SK-N-SH (cell line): ENCODE data around the gene TOPBP1. TPM values are rescaled to one million over a fixed set of nuclear protein-coding genes. Genes with fewer than 3 reads are reported as not detected.

Experiments used
- CHD2 ChIP-seq: fragments of 150-350 bp; IDR thresholded peaks from 2 replicates; pipeline ENCODE4 v1.6.1; 2018; ENCODE audit warnings: low read length; ENCODE audit not compliant: partially characterized antibody
- ELF1 ChIP-seq: IDR thresholded peaks from 2 replicates; pipeline ENCODE4 v1.4.0; 2012
- EZH2phosphoT487 ChIP-seq: fragments of 200-600 bp; sonication (generic); IDR thresholded peaks from 2 replicates; pipeline ENCODE4 v1.6.1; 2017; ENCODE audit warnings: low read depth, mixed run types, mild to moderate bottlenecking, antibody characterized with exemption, moderate library complexity, borderline replicate concordance
- FOSL2 ChIP-seq: IDR thresholded peaks from 2 replicates; pipeline ENCODE4 v1.4.0; 2012; ENCODE audit warnings: low read depth, mild to moderate bottlenecking, moderate library complexity, borderline replicate concordance
- FOXJ3 ChIP-seq: sonication (generic); formaldehyde crosslinking; IDR thresholded peaks from 2 replicates; pipeline ENCODE4 v1.5.1; 2020; ENCODE audit warnings: mild to moderate bottlenecking, missing genetic modification reagents
- GATA2 ChIP-seq: sonication (generic); formaldehyde crosslinking; IDR thresholded peaks from 2 replicates; pipeline ENCODE4 v1.5.0; 2020; ENCODE audit warnings: mild to moderate bottlenecking, missing genetic modification reagents
- MEF2A ChIP-seq: IDR thresholded peaks from 2 replicates; pipeline ENCODE4 v1.4.0; 2012; ENCODE audit warnings: low read depth, borderline replicate concordance
- NRF1 ChIP-seq: IDR thresholded peaks from 2 replicates; pipeline ENCODE4 v1.6.1; 2012; ENCODE audit warnings: low read depth, mild to moderate bottlenecking, low read length
- POLR2AphosphoS5 ChIP-seq: IDR thresholded peaks from 2 replicates; pipeline ENCODE4 v1.6.1; 2012; ENCODE audit warnings: low read depth, low read length
- RAD21 ChIP-seq: IDR thresholded peaks from 2 replicates; pipeline ENCODE4 v1.6.1; 2012; ENCODE audit warnings: mild to moderate bottlenecking, low read length
- RCOR1 ChIP-seq: fragments of 150-350 bp; IDR thresholded peaks from 2 replicates; pipeline ENCODE4 v1.6.1; 2017; ENCODE audit warnings: antibody characterized with exemption, low read length
- RFX5 ChIP-seq: IDR thresholded peaks from 2 replicates; pipeline ENCODE4 v1.6.1; 2012; ENCODE audit warnings: mild to moderate bottlenecking, improper control_type of control experiment, low read length
- SIN3A ChIP-seq: IDR thresholded peaks from 2 replicates; pipeline ENCODE4 v1.6.1; 2012; ENCODE audit warnings: low read depth, mild to moderate bottlenecking, low read length, moderate library complexity, borderline replicate concordance
- SMC3 ChIP-seq: IDR thresholded peaks from 2 replicates; pipeline ENCODE4 v1.6.1; 2012; ENCODE audit warnings: low read depth, low read length, improper control_type of control experiment
- TAF1 ChIP-seq: IDR thresholded peaks from 2 replicates; pipeline ENCODE4 v1.6.1; 2012; ENCODE audit warnings: low read depth, mild to moderate bottlenecking, low read length, moderate library complexity, borderline replicate concordance
- TCF12 ChIP-seq: IDR thresholded peaks from 2 replicates; pipeline ENCODE4 v1.4.0; 2012
- TEAD4 ChIP-seq: IDR thresholded peaks from 2 replicates; pipeline ENCODE4 v1.4.0; 2012; ENCODE audit warnings: mild to moderate bottlenecking, borderline replicate concordance; ENCODE audit not compliant: insufficient read depth
- YY1 ChIP-seq: IDR thresholded peaks from 2 replicates; pipeline ENCODE4 v1.4.0; 2012; ENCODE audit warnings: low read depth, mild to moderate bottlenecking
- polyA plus RNA-seq, 3 experiments: library from polyadenylated mRNA; depleted of rRNA; stranded (reverse); fragments of >200 nt; gene quantifications; 2 replicates each; pipeline ENCODE4 v1.2.3, GENCODE V29; 2012
- TF ChIP-seq, protein P1 (sequence below): IDR thresholded peaks from 2 replicates; pipeline ENCODE4; 2012
- TF ChIP-seq, protein P2 (sequence below): fragments of 150-350 bp; IDR thresholded peaks from 2 replicates; pipeline ENCODE4 v1.6.1; 2017; ENCODE audit warnings: antibody characterized with exemption, low read length, low read depth, borderline replicate concordance
- TF ChIP-seq, protein P3 (sequence below): fragments of 150-350 bp; IDR thresholded peaks from 2 replicates; pipeline ENCODE4 v1.6.1; 2016; ENCODE audit warnings: mild to moderate bottlenecking, low read depth, low read length
- TF ChIP-seq, protein P4 (sequence below): IDR thresholded peaks from 2 replicates; pipeline ENCODE4 v1.4.0; 2012; ENCODE audit warnings: low read depth

The TOPBP1 gene
- polyA plus RNA-seq, 1 of the 3 experiments (the other 2 are of a cell fraction): 15.7 TPM

DNA sequence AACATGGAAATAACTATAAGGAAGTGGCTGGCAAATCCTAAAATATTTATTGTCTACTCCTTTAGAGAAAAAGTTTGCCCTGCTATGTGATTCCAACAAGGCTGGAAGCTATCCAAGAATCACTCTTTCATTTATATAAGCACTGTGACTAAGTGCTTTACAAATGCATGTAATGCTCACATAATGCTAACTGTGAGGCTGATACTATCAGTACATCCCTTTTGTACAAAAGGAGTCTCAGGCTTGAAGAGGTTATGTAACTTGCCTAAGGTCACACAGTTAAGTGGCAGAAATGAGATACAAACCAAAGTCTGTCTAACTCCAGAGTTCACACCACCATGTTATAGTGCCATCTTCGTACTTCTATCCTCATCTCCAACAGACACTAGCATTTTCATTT, 17.0 kb downstream of the TOPBP1 start (continued):
- TF ChIP-seq, protein P1, sequence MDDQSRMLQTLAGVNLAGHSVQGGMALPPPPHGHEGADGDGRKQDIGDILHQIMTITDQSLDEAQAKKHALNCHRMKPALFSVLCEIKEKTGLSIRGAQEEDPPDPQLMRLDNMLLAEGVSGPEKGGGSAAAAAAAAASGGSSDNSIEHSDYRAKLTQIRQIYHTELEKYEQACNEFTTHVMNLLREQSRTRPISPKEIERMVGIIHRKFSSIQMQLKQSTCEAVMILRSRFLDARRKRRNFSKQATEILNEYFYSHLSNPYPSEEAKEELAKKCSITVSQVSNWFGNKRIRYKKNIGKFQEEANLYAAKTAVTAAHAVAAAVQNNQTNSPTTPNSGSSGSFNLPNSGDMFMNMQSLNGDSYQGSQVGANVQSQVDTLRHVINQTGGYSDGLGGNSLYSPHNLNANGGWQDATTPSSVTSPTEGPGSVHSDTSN: peak; percentile 37
- TF ChIP-seq ELF1 (no peak), MEF2A (no peak), CHD2 (no peak), TAF1 (no peak), NRF1 (no peak), GATA2 (CRISPR knock-in tag) (no peak), FOSL2 (peak; percentile 61; the same call in 1 of the 2 replicates), TCF12 (peak; percentile 60), RFX5 (no peak), RCOR1 (no peak), FOXJ3 (CRISPR knock-in tag) (no peak), POLR2AphosphoS5 (peak; percentile 47; the same call in 1 of the 2 replicates), EZH2phosphoT487 (no peak), SIN3A (no peak), YY1 (no peak), TEAD4 (peak; percentile 64; the same call in 1 of the 2 replicates), SMC3 (no peak), RAD21 (no peak)
- TF ChIP-seq, protein P2, sequence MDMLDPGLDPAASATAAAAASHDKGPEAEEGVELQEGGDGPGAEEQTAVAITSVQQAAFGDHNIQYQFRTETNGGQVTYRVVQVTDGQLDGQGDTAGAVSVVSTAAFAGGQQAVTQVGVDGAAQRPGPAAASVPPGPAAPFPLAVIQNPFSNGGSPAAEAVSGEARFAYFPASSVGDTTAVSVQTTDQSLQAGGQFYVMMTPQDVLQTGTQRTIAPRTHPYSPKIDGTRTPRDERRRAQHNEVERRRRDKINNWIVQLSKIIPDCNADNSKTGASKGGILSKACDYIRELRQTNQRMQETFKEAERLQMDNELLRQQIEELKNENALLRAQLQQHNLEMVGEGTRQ: no peak
- TF ChIP-seq, protein P3, sequence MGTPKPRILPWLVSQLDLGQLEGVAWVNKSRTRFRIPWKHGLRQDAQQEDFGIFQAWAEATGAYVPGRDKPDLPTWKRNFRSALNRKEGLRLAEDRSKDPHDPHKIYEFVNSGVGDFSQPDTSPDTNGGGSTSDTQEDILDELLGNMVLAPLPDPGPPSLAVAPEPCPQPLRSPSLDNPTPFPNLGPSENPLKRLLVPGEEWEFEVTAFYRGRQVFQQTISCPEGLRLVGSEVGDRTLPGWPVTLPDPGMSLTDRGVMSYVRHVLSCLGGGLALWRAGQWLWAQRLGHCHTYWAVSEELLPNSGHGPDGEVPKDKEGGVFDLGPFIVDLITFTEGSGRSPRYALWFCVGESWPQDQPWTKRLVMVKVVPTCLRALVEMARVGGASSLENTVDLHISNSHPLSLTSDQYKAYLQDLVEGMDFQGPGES: no peak
- TF ChIP-seq, protein P4, sequence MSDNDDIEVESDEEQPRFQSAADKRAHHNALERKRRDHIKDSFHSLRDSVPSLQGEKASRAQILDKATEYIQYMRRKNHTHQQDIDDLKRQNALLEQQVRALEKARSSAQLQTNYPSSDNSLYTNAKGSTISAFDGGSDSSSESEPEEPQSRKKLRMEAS: no peak
